ENCODE results near the gene STXBP5. TPM values are rescaled to one million over a fixed set of nuclear protein-coding genes. Genes with fewer than 3 reads are reported as not detected.

STXBP5 gene
- total RNA-seq, 4 donors from 2014 or later = 78.4 to 115 (median 90.7) TPM

DNA sequence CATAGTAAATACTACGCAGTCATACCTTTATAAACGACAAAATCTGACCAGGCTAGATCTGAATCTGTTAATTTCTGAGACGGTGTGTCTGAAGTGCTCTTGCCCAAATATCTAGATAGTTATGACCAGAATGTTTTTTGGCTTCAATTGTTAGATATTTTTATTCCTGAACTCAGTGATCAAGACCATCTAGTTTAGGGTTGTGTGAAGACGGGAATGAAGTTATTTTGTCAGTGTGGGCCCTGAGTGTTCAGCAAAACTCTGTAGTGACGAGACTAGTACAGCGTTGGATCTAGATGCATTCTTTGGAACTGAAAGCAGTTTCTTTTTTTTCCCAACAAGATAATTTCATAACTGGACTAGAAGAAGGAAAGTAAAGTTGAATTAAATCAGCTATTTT, 3.1 kb downstream of the STXBP5 start:
- Histone ChIP-seq H3K4me1 (no peaks in the 10 kb centered on the region), H3K27ac (peak overlapping the region in 3 of 4 donors; percentile 24 to 69 (median 30)), H3K9me3 (no peaks in the 10 kb centered on the region), H3K27me3 (no peaks in the 10 kb centered on the region), H3K4me3 (peak overlapping the region in 2 of 4 donors; percentile 68 to 72), H3K36me3 (no peaks in the 10 kb centered on the region)
- DNase-seq = no peak
- TF ChIP-seq POLR2A (IDR thresholded peaks at IDR 0.05) = no peak
- TF ChIP-seq, protein P1, sequence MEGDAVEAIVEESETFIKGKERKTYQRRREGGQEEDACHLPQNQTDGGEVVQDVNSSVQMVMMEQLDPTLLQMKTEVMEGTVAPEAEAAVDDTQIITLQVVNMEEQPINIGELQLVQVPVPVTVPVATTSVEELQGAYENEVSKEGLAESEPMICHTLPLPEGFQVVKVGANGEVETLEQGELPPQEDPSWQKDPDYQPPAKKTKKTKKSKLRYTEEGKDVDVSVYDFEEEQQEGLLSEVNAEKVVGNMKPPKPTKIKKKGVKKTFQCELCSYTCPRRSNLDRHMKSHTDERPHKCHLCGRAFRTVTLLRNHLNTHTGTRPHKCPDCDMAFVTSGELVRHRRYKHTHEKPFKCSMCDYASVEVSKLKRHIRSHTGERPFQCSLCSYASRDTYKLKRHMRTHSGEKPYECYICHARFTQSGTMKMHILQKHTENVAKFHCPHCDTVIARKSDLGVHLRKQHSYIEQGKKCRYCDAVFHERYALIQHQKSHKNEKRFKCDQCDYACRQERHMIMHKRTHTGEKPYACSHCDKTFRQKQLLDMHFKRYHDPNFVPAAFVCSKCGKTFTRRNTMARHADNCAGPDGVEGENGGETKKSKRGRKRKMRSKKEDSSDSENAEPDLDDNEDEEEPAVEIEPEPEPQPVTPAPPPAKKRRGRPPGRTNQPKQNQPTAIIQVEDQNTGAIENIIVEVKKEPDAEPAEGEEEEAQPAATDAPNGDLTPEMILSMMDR (IDR thresholded peaks at IDR 0.05) = no peak

DNA sequence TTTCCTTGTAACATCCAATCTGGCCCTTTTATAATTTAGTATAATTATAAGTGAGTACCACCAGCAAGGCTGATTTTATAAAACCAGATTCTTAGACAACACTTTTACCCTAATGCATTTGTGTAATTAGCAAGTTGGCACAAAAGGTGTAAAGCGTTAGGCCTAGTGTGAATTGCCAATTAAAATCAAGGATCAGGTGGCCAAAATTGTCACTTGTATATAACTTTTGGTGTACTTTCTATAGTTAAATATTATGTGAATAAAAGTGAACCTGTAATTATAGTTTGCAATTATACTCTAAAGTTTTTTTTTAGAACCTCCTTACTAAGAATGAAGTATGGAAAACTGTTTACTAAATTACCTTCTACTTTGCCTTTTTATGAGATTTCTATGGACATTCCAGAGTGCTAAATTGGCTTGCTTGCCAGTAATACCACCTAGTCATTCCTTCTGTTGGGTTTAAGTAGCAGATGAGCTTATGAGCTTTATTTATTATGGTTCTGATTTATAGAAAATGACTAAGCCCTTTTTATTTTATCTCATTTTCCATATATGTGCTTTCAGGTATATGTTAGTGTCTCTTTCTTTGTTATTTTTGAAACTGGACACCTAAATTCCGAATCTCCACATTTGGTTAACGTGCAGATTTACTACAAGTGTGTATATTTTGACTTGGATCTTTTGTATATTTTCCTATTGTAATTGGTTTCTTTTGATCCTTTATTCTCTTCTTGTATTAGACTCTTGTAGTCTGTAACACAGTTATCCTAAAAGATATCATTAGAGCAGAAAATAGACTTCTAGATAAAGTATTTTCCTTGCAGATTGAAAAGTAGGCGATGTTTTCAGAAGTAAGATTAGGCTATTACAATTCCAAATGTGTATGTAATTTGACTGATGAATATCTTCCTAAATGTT, 3.9 kb downstream of the STXBP5 start:
- no peak for DNase-seq
- Histone ChIP-seq H3K27me3 (no peaks in the 10 kb centered on the region), H3K9me3 (no peaks in the 10 kb centered on the region), H3K4me1 (no peaks in the 10 kb centered on the region), H3K4me3 (peak overlapping the region in 1 of 4 donors; percentile 72), H3K36me3 (no peaks in the 10 kb centered on the region), H3K27ac (peak overlapping the region in 3 of 4 donors; percentile 7 to 30 (median 24))
- no peak for TF ChIP-seq POLR2A (IDR thresholded peaks at IDR 0.05)
- TF ChIP-seq, protein P1 (IDR thresholded peaks at IDR 0.05) = no peak

DNA sequence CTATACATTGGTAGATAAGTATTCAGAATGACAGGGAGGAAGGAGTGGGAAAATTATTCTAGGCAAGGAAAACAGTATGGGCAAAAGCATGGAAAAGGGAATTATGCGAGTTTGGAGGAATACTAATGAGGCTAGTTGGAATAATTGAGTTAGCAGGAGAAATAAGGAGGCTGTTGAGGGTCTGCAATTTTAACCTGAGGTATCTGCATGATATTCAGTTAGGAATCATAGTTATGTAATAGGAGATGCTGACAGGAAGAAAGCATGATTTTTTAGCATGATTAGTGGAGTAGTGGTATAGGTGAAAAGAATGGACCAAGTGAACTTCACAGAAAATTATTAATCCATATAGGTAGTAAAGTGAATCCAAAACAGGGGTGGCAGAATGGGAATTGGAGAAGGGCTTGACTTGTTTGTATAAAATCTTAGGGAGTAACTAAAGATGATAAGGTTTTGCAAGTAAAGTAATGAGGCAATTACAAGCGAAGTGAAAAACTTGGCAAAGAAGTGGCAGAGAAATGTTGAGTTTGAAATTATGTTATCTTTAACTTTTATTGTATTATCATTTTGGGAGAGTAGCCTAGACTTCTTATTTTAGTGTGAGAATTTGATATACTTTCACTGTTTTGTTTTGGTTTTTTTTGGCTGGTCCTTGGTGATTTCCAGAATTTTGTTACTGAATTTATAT, 5.7 kb downstream of the STXBP5 start:
- H3K36me3 ChIP-seq = no peaks in the 10 kb centered on the region
- no peaks in the 10 kb centered on the region for H3K4me1 ChIP-seq
- no peaks in the 10 kb centered on the region for H3K27me3 ChIP-seq
- no peak for DNase-seq
- no peak overlapping the region for H3K27ac ChIP-seq
- no peaks in the 10 kb centered on the region for H3K9me3 ChIP-seq
- no peak overlapping the region for H3K4me3 ChIP-seq
- no peak for TF ChIP-seq POLR2A (IDR thresholded peaks at IDR 0.05)
- TF ChIP-seq, protein P1 (IDR thresholded peaks at IDR 0.05) = no peak

DNA sequence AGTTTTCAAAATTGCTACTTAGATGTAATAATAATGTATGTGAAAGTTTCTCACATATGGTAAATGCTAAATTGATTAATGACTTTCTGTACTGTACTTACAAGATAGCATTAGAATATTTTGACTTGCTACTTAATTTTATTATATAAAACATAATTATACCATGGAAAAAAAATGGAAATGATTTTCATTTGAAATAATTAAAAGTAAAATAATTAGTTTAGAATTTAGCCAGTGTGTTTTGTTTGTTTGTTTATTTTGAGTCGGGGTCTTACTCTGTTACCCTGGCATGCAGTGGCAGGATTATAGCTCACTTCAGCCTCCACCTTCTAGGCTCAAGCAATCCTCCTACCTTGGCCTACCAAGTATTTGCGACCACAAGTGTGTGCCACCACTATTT, 7.1 kb downstream of the STXBP5 start:
- no peak for TF ChIP-seq POLR2A (IDR thresholded peaks at IDR 0.05)
- TF ChIP-seq, protein P1 (IDR thresholded peaks at IDR 0.05) = no peak
- DNase-seq = no peak
- Histone ChIP-seq H3K4me3 (no peak overlapping the region), H3K27me3 (no peaks in the 10 kb centered on the region), H3K36me3 (no peaks in the 10 kb centered on the region), H3K4me1 (no peaks in the 10 kb centered on the region), H3K9me3 (no peaks in the 10 kb centered on the region), H3K27ac (no peak overlapping the region)

DNA sequence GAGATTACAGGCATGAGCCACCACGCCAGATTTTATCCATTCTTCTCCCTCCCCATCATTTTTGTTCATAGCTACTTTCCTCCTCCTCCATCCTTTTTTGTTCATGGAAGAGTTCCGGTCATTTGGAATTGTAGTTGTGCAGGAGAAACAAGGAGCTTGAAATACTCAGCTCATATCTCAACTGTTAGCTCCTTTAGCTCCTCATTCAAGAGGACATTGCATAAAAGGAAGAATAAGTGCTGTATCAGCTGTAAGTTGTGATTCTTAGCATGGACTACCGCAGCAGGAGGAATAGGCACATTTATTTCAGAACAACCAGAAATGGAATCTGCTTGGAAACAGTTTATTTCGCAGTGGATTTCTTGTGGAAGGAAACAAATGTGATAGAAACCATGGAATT, 7.6 kb downstream of the STXBP5 start:
- H3K9me3 ChIP-seq = no peaks in the 10 kb centered on the region
- no peak overlapping the region for H3K27ac ChIP-seq
- H3K27me3 ChIP-seq = no peaks in the 10 kb centered on the region
- DNase-seq = no peak
- TF ChIP-seq, protein P1 (IDR thresholded peaks at IDR 0.05) = no peak
- H3K4me1 ChIP-seq = no peaks in the 10 kb centered on the region
- no peak overlapping the region for H3K4me3 ChIP-seq
- H3K36me3 ChIP-seq = no peaks in the 10 kb centered on the region
